Middle frontal gyrus (tissue), 1 donor: Measurements from ENCODE around the gene STK32C.
A peak's percentile ranks its signal among the peaks of the same experiment; 100 is the strongest.

Experiments used
- DNase-seq: peaks from one replicate; pipeline ENCODE4 v3.0.0-alpha.2; 2015; ENCODE audit warnings: low spot score; ENCODE audit errors: extremely low spot score

Gene STK32C

DNA sequence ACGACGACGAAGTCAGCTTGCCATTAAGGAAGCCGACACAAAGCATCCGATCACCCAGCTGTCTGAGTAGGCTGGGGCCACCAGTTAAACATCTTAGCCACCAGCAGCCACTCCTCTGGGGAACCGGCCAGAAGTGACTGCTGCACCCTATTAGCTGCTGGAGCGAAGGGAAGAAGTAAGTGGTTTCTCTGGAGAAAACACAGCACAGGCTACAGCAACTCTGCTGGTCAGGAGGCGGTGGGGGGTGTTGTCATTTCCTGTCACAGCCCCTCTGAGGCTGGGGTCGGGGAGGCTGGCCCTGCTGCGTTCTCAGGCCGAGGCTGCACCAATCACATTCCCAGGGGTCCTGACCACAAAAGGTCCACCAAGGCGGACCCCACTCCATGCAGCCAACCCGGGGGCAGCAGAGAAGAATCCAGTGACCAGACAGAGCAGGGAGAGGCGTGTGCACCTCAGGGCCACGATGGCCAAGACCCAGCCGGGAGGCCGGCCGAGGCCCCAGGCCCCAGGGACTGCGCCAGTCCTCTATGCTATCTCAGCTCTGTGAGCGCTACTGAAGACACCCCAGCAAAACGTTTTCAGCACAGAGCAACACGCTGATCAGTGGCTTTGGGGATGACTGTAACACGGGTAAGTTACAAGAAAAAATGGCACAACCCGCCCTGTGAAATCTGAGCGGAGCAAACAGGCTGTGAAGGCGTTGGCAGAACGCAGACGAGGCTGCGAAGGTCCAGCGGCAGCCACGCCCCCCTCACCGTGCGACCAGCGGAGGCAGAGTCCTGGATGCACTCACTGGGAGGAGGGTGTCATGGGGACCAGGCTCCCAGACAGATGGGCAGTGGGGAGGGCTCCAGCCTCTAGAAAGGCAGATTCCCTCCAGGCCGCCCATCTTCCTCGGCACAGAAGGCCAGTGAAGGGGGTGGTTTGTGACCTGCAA is 24.8 kb downstream of the STK32C start:
- no peak for DNase-seq

- peak; percentile 31 for DNase-seq
Measured at GRCh38 chr10:132281915-132282666, 25.7 kb downstream of the STK32C start.

GRCh38 chr10:132280646-132281074 is 27.1 kb downstream of the STK32C start:
- DNase-seq, result no peak

DNA sequence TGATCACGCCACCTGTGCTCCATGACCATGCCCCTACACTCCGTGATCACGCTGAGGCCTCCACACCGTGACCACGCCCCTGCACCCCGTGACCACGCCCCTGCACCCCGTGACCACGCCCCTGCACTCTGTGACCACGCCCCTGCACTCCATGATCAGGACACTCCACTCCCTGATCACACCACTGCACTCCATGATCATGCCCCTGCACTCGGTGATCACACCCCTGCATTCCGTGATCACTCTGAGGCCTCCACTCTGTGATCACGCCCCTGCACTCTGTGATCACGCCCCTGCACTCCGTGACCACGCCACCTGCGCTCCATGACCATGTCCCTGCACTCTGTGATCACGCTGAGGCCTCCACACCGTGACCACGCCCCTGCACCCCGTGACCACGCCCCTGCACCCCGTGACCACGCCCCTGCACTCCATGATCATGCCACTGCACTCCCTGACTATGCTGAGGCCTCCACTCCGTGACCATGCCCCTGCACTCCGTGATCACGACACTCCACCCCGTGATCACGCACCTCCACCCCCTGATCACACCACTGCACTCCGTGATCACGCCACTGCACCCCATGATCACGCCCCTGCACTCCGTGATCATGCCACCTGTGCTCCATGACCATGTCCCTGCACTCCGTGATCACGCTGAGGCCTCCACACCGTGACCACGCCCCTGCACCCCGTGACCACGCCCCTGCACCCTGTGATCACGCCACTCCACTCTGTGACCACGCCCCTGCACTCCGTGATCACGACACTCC is 27.7 kb downstream of the STK32C start:
- no peak for DNase-seq

DNA sequence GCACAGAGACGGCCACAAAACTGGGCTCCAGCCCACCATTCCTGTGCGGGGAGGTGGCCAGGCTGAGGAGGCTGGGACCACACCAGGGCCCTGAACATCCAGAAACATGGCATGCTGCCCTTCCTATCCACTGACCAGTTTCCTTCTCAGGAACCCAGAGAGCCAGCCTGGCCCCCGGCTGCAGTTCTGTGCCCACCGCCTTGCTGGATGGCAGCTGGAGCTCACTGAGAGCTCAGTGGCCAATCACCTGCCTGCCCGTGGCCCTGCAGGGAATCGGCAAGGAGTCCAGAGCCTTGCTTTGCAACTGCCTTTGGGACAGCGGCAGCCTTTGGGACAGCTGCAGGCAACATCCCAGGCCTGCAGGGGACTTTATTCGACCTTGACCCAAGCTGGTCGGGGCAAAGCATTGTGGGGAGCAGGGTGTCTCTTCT is 30.4 kb downstream of the STK32C start:
- DNase-seq, result no peak

DNA sequence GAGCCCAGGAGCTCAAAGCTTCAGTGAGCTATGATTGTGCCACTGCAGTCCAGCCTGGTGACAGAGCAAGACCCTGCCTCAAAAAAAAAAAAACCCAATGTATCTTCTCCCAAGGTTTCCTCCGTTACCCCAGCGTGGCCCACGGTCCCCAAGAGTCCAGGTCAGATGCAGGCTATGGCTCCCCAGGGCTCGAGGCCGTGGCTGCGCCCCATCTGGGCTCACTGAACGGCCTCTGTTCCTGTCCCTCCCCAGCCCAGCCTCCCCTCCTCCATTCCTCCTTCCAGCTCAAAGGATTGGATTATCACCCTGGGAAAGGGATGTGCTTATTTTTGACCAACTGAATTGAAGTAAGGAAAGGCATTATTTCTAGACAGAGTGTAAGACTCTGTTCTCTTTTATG is 31.0 kb downstream of the STK32C start:
- DNase-seq, result no peak

- no peak for DNase-seq
Measured at GRCh38 chr10:132276179-132276675, 31.5 kb downstream of the STK32C start.

GRCh38 chr10:132275426-132276178 is 32.1 kb downstream of the STK32C start:
- no peak for DNase-seq

- no peak for DNase-seq
Measured at GRCh38 chr10:132274986-132275385, 32.8 kb downstream of the STK32C start.

GRCh38 chr10:132274581-132274980 is 33.2 kb downstream of the STK32C start:
- DNase-seq, result peak; percentile 58

- no peak for DNase-seq
Measured at GRCh38 chr10:132273966-132274365, 33.8 kb downstream of the STK32C start.

GRCh38 chr10:132273304-132273944 is 34.3 kb downstream of the STK32C start:
- no peak for DNase-seq

DNA sequence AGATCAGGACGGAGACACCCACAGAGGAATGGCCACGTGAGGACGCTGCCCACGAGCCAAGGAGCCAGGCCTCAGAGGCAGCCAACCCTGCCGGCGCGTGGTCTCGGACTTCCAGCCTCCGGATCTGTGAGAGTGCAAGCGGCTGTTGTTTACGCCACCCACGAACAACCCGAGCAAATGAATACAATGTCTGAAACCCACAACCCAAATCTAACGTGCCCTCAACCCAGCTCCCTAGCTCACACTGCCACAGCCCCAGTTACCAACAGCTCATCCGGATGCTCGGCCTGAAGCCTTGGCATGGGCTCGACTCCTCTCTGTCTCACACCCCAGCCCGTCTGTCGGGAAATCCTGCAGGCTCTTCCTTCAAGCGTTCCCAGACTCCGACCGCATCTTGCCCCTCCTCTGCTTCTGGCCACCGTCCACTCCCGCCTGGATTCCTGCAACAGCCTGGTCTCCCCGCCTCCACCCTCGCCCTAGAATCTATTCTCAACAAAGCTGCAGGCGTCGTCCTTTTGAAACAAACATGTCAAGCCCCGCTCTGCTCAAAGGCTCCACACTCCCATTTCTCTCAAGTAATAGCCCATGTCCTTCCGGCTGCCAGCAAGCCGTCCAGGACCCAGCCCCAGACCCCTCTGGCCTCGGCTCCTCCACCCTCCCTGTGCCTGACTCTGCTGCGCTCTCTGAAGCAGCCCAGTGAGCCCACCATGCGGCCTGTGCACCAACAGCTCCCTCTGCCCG is 35.3 kb downstream of the STK32C start:
- DNase-seq, result no peak

- no peak for DNase-seq
Measured at GRCh38 chr10:132271458-132272230, 36.1 kb downstream of the STK32C start.

- DNase-seq, result no peak
Measured at GRCh38 chr10:132270721-132271457, 36.9 kb downstream of the STK32C start.

GRCh38 chr10:132270256-132270655 is 37.5 kb downstream of the STK32C start:
- DNase-seq, result no peak

- no peak for DNase-seq
Measured at GRCh38 chr10:132269266-132270230, 38.2 kb downstream of the STK32C start.
